Measurements from ENCODE around the gene CHTOP.
A peak's percentile ranks its signal among the peaks of the same experiment; 100 is the strongest.

The CHTOP gene

DNA sequence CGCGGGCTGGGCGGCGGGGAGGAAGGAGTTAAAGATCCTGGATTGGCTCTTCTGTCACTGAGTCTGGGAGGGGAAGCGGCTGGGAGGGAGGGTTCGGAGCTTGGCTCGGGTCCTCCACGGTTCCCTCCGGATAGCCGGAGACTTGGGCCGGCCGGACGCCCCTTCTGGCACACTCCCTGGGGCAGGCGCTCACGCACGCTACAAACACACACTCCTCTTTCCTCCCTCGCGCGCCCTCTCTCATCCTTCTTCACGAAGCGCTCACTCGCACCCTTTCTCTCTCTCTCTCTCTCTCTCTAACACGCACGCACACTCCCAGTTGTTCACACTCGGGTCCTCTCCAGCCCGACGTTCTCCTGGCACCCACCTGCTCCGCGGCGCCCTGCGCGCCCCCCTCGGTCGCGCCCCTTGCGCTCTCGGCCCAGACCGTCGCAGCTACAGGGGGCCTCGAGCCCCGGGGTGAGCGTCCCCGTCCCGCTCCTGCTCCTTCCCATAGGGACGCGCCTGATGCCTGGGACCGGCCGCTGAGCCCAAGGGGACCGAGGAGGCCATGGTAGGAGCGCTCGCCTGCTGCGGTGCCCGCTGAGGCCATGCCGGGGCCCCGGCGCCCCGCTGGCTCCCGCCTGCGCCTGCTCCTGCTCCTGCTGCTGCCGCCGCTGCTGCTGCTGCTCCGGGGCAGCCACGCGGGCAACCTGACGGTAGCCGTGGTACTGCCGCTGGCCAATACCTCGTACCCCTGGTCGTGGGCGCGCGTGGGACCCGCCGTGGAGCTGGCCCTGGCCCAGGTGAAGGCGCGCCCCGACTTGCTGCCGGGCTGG is 44.9 kb downstream of the CHTOP start, which contains the start of gene NPR1:
Gene NPR1 (plus strand): TSS at position 170 of the 818 bp plus-strand sequence. CDS start 421 bp downstream, at position 591.
- Histone ChIP-seq H3K4me3 (peak within 1 kb of the TSS; percentile 88), H3K27ac (peak within 1 kb of the TSS; percentile 74 to 81)
- peak; percentile 87 for DNase-seq (ENCODE audit: low spot score)
- TF ChIP-seq, protein P1, sequence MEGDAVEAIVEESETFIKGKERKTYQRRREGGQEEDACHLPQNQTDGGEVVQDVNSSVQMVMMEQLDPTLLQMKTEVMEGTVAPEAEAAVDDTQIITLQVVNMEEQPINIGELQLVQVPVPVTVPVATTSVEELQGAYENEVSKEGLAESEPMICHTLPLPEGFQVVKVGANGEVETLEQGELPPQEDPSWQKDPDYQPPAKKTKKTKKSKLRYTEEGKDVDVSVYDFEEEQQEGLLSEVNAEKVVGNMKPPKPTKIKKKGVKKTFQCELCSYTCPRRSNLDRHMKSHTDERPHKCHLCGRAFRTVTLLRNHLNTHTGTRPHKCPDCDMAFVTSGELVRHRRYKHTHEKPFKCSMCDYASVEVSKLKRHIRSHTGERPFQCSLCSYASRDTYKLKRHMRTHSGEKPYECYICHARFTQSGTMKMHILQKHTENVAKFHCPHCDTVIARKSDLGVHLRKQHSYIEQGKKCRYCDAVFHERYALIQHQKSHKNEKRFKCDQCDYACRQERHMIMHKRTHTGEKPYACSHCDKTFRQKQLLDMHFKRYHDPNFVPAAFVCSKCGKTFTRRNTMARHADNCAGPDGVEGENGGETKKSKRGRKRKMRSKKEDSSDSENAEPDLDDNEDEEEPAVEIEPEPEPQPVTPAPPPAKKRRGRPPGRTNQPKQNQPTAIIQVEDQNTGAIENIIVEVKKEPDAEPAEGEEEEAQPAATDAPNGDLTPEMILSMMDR (IDR thresholded peaks at IDR 0.05): no peak

DNA sequence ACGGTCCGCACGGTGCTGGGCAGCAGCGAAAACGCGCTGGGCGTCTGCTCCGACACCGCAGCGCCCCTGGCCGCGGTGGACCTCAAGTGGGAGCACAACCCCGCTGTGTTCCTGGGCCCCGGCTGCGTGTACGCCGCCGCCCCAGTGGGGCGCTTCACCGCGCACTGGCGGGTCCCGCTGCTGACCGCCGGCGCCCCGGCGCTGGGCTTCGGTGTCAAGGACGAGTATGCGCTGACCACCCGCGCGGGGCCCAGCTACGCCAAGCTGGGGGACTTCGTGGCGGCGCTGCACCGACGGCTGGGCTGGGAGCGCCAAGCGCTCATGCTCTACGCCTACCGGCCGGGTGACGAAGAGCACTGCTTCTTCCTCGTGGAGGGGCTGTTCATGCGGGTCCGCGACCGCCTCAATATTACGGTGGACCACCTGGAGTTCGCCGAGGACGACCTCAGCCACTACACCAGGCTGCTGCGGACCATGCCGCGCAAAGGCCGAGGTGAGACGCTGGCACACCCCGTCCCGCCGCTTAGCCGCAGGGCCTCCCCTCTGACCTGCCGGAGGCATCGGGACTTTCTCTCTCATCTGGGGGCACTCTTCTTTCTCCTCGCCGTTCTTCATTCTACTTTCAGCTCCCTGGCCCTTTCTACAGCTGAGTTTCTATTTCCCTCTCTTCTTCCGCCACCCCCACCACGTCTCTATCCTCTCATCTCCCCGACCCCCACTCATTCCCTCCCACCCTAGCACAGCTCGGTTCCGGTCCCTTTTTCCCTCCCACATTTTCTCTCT is 45.7 kb downstream of the CHTOP start:
- peak overlapping the region; percentile 74 to 81 for H3K27ac ChIP-seq
- H3K4me3 ChIP-seq: peak overlapping the region; percentile 88
- DNase-seq (ENCODE audit: low spot score): no peak
- TF ChIP-seq, protein P1 (IDR thresholded peaks at IDR 0.05): no peak

DNA sequence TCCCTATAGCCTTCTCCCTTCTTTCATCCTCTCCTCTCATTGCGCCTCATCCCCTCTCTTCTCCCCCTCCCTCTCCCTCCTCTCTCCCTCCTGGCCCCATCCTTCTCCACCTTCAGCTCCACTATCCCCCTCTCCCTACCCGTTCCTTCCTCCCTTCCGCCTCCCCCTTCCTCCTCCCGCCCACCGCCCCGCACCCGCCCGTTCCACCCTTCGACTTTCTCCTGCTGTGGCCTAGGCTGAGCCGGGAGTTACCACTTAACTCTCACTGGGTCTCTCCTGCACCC is 46.2 kb downstream of the CHTOP start:
- Histone ChIP-seq H3K4me3 (peak overlapping the region; percentile 88), H3K27ac (peak overlapping the region; percentile 74 to 81)
- DNase-seq (ENCODE audit: low spot score): no peak

DNA sequence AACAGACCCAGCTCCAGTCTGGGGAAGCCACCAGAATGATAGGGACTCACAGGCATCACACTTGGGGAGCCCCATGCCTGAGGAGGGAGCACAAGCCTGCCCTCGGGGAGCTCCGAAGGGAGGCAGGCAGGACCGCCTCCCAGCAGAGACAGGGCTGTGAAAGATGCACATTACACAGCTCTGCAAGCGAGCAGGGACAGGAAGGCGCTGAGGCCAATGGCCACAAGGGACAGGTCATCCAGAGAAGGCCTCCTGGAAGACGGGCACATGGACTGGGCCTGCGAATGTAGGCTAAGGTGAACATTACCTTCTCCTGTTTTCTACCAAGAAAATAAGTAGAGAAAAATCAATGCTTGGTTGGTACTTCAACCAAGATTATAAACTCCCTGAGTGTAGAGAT is 48.9 kb downstream of the CHTOP start:
- TF ChIP-seq, protein P1 (IDR thresholded peaks at IDR 0.05): no peak
- Histone ChIP-seq H3K27ac (no peak overlapping the region), H3K4me3 (no peak overlapping the region)
- no peak for DNase-seq (ENCODE audit: low spot score)

More for the DNA sequence above, 46.2 kb downstream of the CHTOP start:
- TF ChIP-seq, protein P1 (IDR thresholded peaks at IDR 0.05): no peak

DNA sequence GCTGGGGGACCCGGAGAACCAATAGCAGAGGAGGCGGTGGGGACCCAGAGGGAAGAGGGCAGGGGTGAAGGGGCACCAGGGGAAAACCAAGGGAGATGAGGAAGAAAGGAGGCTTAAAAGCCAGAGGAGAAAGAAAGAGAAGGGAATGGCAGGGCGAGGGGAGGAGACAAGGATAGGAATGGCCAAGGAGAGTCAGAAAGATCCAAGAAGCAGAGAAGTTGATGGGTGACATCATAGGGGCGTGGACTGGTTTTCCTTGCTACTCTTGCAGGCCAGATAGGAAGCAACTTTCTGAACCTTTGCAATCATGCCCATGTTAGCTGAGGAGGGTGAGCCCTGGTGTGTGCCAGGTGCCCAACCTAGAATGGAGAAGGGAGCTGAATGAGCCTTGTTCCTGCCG is 50.0 kb downstream of the CHTOP start:
- no peak for DNase-seq (ENCODE audit: low spot score)
- TF ChIP-seq, protein P1 (IDR thresholded peaks at IDR 0.05): no peak
- Histone ChIP-seq H3K4me3 (no peak overlapping the region), H3K27ac (no peak overlapping the region)

DNA sequence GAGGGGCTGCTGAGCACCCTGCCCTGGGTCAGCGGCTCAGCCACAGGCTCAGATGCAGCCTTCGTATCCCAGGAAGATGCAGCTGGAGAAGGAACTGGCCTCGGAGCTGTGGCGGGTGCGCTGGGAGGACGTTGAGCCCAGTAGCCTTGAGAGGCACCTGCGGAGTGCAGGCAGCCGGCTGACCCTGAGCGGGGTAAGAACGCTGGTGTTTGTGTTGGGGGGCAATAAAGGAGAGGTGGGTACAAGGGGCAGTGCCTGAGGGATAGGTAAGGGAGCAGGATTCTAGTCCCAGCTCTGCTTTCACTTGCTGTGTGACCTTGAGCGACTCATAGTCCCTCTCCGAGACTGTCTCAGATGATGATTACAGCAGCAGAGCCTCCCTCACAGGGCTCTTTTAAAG is 51.0 kb downstream of the CHTOP start:
- no peak overlapping the region for H3K4me3 ChIP-seq
- DNase-seq (ENCODE audit: low spot score): no peak
- TF ChIP-seq, protein P1 (IDR thresholded peaks at IDR 0.05): no peak
- no peak overlapping the region for H3K27ac ChIP-seq

Data from coronary artery (tissue), 2 donors.